Measurements from ENCODE around the gene RARB. TPM values are rescaled to one million over a fixed set of nuclear protein-coding genes. Genes with fewer than 3 reads are reported as not detected.

The RARB gene
- total and polyA plus RNA-seq, 11 donors = 4.3 to 21.0 (median 16.3) TPM

- 92 to 97% (median 96%) methylated on average over 3 of the region's 3 CpGs for WGBS, 4 donors
- ATAC-seq (no peak), DNase-seq (no peak)
- H3K4me3 ChIP-seq = no peak overlapping the region
- H3K4me1 ChIP-seq = peaks cover 0 to 8% (median 0%) of the 10 kb centered on the region in 12 donors
- no peaks in the 10 kb centered on the region for H3K36me3 ChIP-seq
- TF ChIP-seq, protein P1, sequence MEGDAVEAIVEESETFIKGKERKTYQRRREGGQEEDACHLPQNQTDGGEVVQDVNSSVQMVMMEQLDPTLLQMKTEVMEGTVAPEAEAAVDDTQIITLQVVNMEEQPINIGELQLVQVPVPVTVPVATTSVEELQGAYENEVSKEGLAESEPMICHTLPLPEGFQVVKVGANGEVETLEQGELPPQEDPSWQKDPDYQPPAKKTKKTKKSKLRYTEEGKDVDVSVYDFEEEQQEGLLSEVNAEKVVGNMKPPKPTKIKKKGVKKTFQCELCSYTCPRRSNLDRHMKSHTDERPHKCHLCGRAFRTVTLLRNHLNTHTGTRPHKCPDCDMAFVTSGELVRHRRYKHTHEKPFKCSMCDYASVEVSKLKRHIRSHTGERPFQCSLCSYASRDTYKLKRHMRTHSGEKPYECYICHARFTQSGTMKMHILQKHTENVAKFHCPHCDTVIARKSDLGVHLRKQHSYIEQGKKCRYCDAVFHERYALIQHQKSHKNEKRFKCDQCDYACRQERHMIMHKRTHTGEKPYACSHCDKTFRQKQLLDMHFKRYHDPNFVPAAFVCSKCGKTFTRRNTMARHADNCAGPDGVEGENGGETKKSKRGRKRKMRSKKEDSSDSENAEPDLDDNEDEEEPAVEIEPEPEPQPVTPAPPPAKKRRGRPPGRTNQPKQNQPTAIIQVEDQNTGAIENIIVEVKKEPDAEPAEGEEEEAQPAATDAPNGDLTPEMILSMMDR (IDR thresholded peaks at IDR 0.05) = no peak
- no peak for TF ChIP-seq POLR2A (IDR thresholded peaks at IDR 0.05)
- H3K27me3 ChIP-seq = no peaks in the 10 kb centered on the region
- H3K27ac ChIP-seq = no peak overlapping the region
- H3K9me3 ChIP-seq = peaks cover 0 to 7% (median 2%) of the 10 kb centered on the region in 12 donors
- intact Hi-C loops (cut with DNase I) = no loop called here
Observed at GRCh38 chr3:25390605-25391004, 37.5 kb upstream of the RARB start.

GRCh38 chr3:25396251-25396650 lies 31.8 kb upstream of the RARB start:
- H3K9me3 ChIP-seq = peaks cover 0 to 7% (median 0%) of the 10 kb centered on the region in 12 donors
- intact Hi-C loops (cut with DNase I) = no loop called here
- WGBS, 4 donors = 93 to 97% (median 94%) methylated on average over 2 of the region's 2 CpGs

DNA sequence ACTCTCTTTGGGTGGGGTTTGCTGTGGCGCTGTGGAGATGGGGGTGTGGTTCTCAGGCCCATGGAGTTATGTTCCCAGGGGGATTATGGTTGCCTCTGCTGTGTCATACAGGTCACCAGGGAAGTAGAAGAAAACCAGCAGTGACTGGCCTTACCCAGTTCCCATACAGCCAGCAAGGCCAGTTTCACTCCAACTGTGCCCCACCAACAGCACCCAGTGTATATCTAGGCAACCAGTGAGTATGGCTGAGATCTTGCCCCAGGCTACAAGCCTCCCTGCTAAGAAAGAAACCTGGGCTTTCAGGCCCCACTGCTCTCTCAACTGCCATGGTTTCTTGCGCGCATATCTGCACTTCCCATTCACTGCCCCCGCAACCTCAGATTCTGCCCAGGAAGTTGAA lies 31.4 kb upstream of the RARB start:
- H3K27me3 ChIP-seq = no peaks in the 10 kb centered on the region
- DNase-seq (no peak), ATAC-seq (no peak)
- H3K4me3 ChIP-seq = no peak overlapping the region
- 93 to 99% (median 96%) methylated on average over 4 of the region's 4 CpGs for WGBS, 4 donors
- H3K27ac ChIP-seq = no peak overlapping the region
- no peaks in the 10 kb centered on the region for H3K4me1 ChIP-seq
- H3K9me3 ChIP-seq = peaks cover 0 to 7% (median 0%) of the 10 kb centered on the region in 12 donors
- no peaks in the 10 kb centered on the region for H3K36me3 ChIP-seq
- intact Hi-C loops (cut with DNase I) = no loop called here
- TF ChIP-seq, protein P1 (IDR thresholded peaks at IDR 0.05) = no peak
- no peak for TF ChIP-seq POLR2A (IDR thresholded peaks at IDR 0.05)

More at GRCh38 chr3:25396251-25396650, 31.8 kb upstream of the RARB start:
- Histone ChIP-seq H3K4me1 (no peaks in the 10 kb centered on the region), H3K4me3 (no peak overlapping the region), H3K36me3 (no peaks in the 10 kb centered on the region), H3K27me3 (no peaks in the 10 kb centered on the region), H3K27ac (no peak overlapping the region)
- DNase-seq (no peak), ATAC-seq (no peak)
- TF ChIP-seq, protein P1 (IDR thresholded peaks at IDR 0.05) = no peak
- TF ChIP-seq POLR2A (IDR thresholded peaks at IDR 0.05) = no peak

DNA sequence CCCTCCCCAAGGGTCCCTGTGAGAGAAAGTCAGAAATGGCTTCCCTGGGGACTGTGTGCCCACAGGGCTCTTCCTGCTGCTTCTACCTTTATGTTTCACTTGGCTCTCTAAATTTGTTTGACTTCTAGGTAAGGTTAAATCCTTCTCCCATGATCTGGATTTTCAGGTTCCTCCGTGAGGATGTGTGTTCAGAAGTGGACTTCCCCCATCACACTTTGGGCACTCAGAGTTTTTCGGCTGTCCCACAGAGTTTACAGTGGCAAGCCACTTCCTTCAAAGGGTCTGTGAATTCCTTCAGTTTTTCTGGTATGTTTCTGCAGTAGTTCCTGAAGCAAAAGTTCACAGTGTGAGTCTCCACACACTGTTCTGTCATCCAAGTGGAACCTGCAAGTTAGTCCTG lies 30.9 kb upstream of the RARB start:
- WGBS, 4 donors = 96 to 98% (median 98%) methylated on average over 2 of the region's 2 CpGs
- Histone ChIP-seq H3K36me3 (no peaks in the 10 kb centered on the region), H3K27me3 (no peaks in the 10 kb centered on the region), H3K4me3 (no peak overlapping the region), H3K27ac (no peak overlapping the region), H3K9me3 (peaks cover 0 to 5% (median 0%) of the 10 kb centered on the region in 12 donors), H3K4me1 (no peaks in the 10 kb centered on the region)
- intact Hi-C loops (cut with DNase I) = no loop called here
- no peak for DNase-seq
- TF ChIP-seq, protein P1 (IDR thresholded peaks at IDR 0.05) = no peak
- no peak for TF ChIP-seq POLR2A (IDR thresholded peaks at IDR 0.05)
- ATAC-seq = no peak
